Liver (tissue), 3 donors: Measurements from ENCODE around the gene DNAJB11.
A peak's percentile ranks its signal among the peaks of the same experiment; 100 is the strongest.

ENCODE experiments used
- CTCF ChIP-seq: fragments of 150-350 bp; IDR thresholded peaks from 2 replicates; pipeline ENCODE4 v1.5.1; 2017; ENCODE audit warnings: improper control_type of control experiment, low read depth, low read length; ENCODE audit not compliant: missing input control
- EGR1 ChIP-seq, 2 donors: IDR thresholded peaks; 2 replicates each; pipeline ENCODE4 v1.6.1; 2016 to 2018; ENCODE audit warnings: antibody characterized with exemption in 2 of 2, low read depth in 2 of 2
- FOXA1 ChIP-seq: IDR thresholded peaks from 2 replicates; pipeline ENCODE4 v1.6.1; 2016; ENCODE audit warnings: antibody characterized with exemption
- FOXA2 ChIP-seq: IDR thresholded peaks from 2 replicates; pipeline ENCODE4 v1.6.1; 2016; ENCODE audit warnings: antibody characterized with exemption
- GABPA ChIP-seq, 2 donors: IDR thresholded peaks in 1 of 2; conservative IDR thresholded peaks in 1 of 2; 2 replicates each; pipeline ENCODE4 v1.6.1; 2016; ENCODE audit warnings: antibody characterized with exemption in 2 of 2, mild to moderate bottlenecking in 1 of 2, moderate library complexity in 1 of 2
- JUND ChIP-seq, 2 donors: IDR thresholded peaks; 2 replicates each; pipeline ENCODE4 v1.6.1; 2016; ENCODE audit warnings: antibody characterized with exemption in 2 of 2
- MAX ChIP-seq: IDR thresholded peaks from 2 replicates; pipeline ENCODE4 v1.6.1; 2016; ENCODE audit warnings: antibody characterized with exemption
- RAD21 ChIP-seq, 2 donors: IDR thresholded peaks; 2 replicates each; pipeline ENCODE4 v1.6.1; 2016; ENCODE audit warnings: antibody characterized with exemption in 2 of 2, mild to moderate bottlenecking in 2 of 2
- TAF1 ChIP-seq: conservative IDR thresholded peaks from 2 replicates; pipeline ENCODE4 v1.6.1; 2016; ENCODE audit warnings: antibody characterized with exemption, mild to moderate bottlenecking
- YY1 ChIP-seq: IDR thresholded peaks from 2 replicates; pipeline ENCODE4 v1.6.1; 2016; ENCODE audit warnings: antibody characterized with exemption, mild to moderate bottlenecking
- ZBTB33 ChIP-seq: IDR thresholded peaks from 2 replicates; pipeline ENCODE4 v1.6.1; 2016; ENCODE audit warnings: antibody characterized with exemption
- TF ChIP-seq, protein P1 (sequence below): IDR thresholded peaks from 2 replicates; pipeline ENCODE4 v1.6.1; 2016; ENCODE audit warnings: antibody characterized with exemption, mild to moderate bottlenecking
- donor health status: healthy.
- donor health status: healthy.

- TF ChIP-seq CTCF (peak; percentile 85), ZBTB33 (no peak), FOXA2 (no peak), GABPA (IDR thresholded peaks at IDR 0.05 in 1 of 2, conservative IDR thresholded peaks at IDR 0.05 in 1 of 2) (no peak), YY1 (peak; percentile 84), TAF1 (no peak), RAD21 (IDR thresholded peaks at IDR 0.05) (peak; percentile 87 to 92), MAX (no peak), EGR1 (IDR thresholded peaks at IDR 0.05; ENCODE audit: low read depth in 2 of 2) (no peak), JUND (IDR thresholded peaks at IDR 0.05) (no peak), FOXA1 (no peak)
- TF ChIP-seq, protein P1, sequence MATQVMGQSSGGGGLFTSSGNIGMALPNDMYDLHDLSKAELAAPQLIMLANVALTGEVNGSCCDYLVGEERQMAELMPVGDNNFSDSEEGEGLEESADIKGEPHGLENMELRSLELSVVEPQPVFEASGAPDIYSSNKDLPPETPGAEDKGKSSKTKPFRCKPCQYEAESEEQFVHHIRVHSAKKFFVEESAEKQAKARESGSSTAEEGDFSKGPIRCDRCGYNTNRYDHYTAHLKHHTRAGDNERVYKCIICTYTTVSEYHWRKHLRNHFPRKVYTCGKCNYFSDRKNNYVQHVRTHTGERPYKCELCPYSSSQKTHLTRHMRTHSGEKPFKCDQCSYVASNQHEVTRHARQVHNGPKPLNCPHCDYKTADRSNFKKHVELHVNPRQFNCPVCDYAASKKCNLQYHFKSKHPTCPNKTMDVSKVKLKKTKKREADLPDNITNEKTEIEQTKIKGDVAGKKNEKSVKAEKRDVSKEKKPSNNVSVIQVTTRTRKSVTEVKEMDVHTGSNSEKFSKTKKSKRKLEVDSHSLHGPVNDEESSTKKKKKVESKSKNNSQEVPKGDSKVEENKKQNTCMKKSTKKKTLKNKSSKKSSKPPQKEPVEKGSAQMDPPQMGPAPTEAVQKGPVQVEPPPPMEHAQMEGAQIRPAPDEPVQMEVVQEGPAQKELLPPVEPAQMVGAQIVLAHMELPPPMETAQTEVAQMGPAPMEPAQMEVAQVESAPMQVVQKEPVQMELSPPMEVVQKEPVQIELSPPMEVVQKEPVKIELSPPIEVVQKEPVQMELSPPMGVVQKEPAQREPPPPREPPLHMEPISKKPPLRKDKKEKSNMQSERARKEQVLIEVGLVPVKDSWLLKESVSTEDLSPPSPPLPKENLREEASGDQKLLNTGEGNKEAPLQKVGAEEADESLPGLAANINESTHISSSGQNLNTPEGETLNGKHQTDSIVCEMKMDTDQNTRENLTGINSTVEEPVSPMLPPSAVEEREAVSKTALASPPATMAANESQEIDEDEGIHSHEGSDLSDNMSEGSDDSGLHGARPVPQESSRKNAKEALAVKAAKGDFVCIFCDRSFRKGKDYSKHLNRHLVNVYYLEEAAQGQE = no peak
Observed at GRCh38 chr3:186617036-186617946, 46.8 kb downstream of the DNAJB11 start.
